CD4-positive, alpha-beta T cell treated with Interleukin-12 subunit alpha and Interleukin-12 subunit beta, for 1 hour (primary cell): ENCODE data around the gene LIN52.
"Not testable (repeated sequence)": the region's sequence is repeated elsewhere in the genome, so short reads cannot be mapped to it uniquely, and the experiment has no call there.

Experiments
- DNase-seq: peaks from one replicate; pipeline ENCODE4 v3.0.0-alpha.2; 2020

LIN52 gene

DNA sequence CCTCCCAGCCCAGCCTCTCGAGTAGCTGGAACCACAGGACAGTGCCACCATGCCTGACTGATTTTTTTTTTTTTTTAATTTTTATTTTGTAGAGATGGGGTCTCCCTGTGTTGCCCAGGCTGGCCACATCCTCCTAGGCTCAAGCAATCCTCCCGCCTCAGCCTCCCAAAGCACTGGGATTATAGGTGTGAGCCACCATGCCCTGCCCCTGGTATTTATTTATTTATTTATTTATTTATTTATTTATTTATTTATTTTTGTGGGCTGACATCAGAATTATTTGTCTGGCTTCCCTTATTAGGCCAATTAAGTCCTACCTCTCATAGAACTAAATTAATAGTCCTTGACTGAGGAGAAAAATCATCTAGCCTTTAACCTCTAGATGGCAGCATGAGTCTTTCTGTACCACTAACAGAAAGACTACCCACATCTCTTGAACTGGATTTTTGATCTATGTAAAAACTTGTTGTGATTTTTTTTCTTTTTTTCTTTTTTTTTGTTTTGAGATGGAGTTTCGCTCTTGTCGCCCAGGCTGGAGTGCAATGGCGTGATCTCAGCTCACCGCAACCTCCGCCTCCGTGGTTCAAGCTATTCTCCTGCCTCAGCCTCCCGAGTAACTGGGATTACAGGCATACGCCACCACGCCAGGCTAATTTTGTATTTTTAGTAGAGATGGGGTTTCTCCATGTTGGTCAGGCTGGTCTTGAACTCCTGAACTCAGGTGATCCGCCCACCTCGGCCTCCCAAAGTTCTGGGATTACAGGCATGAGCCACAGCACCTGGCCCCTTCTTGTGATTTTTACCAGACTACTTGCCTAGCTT, 26.9 kb downstream of the LIN52 start:
- peak; percentile 53 for DNase-seq

DNA sequence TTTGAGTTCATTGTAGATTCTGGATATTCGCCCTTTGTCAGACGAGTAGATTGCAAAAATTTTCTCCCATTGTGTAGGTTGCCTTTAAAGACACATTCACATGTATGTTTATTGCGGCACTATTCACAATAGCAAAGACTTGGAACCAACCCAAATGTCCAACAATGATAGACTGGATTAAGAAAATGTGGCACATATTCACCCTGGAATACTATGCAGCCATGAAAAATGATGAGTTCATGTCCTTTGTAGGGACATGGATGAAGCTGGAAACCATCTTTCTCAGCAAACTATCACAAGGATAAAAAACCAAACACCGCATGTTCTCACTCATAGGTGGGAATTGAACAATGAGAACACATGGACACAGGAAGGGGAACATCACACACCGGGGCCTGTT, 40.7 kb downstream of the LIN52 start:
- not testable (repeated sequence) for DNase-seq

DNA sequence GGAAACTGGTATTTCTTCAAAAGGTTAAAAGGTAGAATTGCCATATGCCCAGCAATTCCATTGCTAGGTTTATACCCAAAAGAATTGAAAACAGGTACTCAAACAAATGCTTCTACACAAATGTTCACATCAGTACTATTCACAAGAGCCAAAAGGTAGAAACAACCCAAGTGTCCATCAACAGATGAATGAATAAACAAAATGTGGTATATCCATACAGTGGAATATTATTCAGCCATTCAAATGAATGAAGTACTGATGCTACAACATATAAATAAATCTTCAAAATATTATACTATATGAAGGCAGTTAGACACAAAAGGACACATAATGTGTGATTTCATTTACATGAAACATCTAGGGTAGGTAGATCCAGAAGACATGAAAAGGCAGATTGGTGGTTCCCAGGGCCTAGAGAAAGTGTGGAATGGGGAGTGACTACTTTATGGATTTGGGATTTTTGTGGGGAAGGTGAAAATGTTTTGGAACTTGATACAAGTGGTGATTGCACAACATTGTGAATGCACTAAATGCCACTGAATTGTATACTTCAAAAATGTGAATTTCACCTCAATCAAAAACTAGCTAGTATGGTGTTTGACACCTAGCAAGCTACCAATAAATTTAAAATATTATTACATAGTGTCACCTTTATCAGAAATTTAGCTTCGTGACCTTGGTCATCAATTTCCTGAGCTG, 41.7 kb downstream of the LIN52 start:
- no peak for DNase-seq

DNA sequence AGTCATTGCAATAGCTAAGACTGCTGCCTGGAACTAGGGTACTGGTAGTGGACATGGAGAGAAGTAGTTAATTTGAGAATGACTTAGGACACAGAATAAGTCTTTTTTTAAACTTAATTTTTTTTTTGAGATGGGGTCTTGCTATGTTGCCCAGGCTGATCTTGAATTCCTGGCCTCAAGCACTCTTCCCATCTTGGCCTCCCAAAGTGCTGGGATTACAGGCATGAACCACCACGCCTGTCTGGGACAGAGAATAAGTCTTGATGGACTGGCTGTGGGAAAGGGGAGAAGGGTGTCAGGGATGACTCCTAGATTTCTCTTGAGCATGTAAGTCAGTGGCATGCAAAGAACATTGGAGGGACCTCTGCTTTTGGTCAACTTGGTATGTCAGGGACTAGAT, 42.9 kb downstream of the LIN52 start:
- DNase-seq = no peak

DNA sequence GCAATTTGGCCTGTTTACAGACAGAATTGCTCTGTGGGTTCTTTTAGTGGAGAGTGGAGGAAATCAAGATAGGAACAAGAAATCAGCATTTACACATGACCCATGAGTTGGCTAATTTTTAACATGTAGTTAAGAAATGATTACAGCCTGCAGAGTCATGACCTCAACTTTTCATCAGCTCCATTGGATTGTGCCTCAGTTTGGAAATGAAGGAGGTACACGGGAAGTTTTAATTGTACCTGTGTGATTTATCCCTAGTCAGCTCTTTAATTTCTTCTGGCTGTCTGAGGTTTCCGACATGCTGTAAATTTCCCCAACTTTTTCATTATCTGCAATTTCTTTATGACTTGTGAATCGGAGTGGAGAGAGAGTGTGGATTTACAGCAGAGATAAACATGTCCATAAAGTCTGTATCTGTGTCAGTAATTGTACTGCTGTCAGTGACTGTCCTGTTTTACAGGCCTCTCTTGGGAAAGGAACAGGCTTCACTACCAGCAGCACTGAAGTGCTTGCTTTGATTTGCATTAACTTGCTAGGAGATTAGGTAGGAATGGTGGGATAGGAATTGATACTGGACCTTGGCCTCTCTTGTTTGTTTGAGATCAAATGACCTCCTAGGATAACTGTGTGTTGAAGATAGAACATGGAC, 49.2 kb downstream of the LIN52 start:
- no peak for DNase-seq

DNA sequence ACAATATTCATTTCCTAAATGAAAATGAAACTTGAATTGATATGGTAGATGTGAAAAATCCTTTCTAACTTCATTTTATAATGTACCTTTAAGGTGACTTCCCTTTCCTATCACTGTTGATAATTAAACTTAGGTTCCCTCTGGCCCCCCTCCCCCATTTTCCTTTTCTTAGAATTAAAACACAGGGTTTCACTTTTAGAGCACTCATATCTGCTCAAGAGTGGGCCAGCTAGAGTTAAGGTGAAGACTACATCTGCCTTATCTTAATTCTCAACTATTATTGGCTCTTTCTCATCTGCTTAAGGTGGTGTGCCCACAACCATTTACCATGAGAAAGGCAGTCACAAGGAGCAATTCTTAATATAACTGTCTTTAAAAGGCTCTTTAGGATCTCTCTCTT, 49.7 kb downstream of the LIN52 start:
- DNase-seq = no peak

DNA sequence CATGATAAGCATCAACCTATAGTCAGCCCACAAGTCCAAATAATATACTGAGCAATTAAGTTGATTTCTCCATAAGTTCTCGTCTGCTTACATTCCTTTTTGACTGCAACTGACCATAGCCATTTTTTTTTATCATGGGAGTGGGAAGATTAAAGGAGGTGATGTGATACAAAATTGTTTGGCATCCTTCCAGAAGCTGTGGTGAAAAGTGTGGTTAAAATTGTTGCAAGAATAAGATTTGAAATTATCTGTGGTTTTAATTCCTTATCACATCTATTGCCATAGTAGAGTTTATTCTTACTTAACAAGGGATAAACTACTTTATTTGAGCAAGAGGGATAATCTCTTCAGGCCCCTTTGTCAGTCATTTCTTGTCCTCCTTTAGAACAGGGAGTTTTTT, 50.7 kb downstream of the LIN52 start:
- no peak for DNase-seq

DNA sequence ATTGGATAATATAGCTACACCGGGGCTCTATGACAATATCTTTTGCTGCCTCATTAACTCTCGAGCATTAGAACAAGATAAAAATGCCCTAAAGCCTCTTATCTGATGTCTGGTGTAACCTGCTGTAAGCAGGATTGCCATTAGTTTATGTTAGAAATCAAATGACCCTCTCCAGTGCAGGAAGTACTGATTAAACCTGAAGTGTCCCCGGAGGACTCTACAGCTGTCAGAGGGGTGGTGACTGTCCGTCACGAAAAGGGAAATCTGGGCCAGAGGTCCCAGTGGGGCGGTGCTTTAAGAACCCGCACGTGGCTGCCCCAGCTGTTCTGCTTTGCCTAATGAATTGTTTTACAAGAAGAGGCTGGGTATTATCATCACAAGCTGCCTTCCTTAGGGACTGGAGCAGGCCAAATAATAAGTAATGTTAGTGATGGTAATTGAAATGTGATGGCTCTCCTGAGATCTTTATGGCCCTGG, 55.7 kb downstream of the LIN52 start:
- no peak for DNase-seq

DNA sequence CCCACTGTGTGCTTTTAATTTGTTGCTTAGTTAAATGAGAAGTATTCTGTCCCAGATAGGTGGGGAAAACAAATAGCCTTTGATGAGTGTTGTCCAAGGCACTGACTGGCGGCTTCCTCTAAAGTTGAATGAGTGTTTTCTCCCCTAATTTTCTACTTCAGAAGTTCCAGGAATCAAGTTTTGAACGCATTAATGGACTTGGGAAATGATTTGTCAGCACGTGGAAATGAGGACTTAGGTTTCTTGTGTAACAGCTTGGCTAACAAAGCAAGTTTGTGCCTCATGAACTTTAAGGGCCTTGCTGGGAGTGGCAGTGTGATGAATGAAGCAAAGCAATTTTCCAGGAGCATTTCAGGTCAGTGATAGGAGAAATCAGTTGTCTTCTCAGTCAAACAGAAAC, 56.9 kb downstream of the LIN52 start:
- DNase-seq = no peak

DNA sequence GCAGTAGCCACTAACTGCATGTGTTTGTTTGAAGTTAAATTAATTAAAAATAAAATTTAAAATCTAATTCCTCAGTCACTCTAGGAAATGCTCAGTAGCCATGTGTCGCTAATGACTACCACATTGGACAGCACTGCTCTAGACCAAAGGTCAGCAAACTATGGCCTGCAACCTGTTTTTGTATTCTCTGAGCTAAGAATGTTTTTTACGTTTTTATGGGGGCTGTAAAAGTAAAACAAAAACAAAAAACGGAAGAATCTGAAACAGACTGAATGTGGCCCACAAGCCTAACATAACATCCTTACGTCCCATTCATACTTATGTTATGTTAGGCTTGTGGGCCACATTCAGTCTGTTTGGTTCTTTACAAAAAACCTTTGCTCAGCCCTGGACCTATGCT, 57.8 kb downstream of the LIN52 start:
- DNase-seq = no peak

DNA sequence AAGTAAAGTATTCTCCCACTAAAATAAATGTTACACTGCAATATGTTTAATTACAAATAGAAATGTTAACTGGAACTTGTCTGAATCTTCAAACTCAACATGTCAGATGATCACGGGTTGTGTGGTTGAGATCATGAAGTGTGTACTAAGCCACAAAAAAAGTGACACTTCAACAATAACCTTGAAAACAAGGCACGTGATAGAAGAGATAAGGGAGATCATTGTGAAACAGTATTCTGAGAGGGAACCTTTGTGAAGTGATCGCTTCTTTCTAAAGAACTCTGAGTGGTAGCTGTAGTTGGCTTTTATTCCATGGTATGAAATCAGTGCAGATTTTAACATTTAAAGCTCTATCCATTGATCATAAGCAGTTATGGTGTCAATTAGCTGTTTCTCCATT, 60.0 kb downstream of the LIN52 start:
- DNase-seq = no peak

DNA sequence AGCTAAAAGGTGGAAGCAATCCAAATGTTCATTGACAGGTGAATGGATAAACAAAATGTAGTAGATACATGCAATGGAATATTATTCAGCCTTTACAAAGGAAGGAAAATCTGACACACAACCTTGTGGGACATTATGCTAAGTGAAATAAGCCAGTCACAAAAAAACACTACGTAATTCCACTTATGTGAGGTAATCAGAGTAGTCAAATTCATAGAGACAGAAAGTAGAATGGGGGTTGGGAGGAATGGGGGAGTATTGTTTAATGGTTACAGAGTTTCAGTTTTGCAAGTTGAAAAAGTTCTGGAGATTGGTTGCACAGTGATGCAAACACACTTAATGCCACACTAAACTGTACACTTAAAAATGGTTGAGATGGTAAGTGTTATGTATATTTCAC, 62.8 kb downstream of the LIN52 start:
- no peak for DNase-seq

DNA sequence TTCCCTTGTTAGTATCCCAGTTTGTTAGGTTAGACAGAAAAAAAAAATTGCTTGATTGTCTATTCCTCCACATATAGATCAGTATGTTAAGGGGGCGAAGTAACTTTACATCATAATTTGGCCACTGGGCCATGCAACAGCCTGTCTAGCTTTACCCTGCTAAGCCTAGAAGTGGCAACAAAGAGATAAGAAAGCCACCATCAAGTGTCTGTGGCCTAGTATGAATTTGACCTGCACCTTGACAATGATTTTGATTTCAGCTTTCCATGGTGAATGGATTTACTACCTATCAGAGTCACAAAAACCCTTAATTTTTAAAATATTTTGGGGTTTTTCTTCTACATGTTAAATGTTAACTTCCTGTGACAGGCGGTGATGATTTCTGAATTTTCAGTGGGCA, 63.9 kb downstream of the LIN52 start:
- DNase-seq = no peak

DNA sequence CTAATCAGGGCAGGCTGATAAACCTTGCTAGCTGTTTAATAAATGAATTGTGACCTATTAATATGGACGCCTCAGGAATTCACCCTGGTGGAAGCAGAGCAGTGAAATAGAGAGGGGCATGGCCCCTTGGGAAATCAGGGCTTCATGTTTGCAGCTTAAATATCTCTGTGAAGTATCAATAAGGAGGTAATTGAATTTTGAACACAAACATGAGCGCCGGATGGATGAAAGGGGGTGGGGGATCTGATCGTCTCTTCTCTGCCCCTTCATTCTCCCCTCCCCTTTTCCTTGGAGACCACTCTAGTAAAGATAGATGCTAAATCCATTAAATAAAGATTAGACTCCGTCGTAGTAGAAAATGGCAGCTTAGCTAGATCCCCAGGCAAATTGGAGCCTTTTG, 70.5 kb downstream of the LIN52 start:
- DNase-seq = no peak

DNA sequence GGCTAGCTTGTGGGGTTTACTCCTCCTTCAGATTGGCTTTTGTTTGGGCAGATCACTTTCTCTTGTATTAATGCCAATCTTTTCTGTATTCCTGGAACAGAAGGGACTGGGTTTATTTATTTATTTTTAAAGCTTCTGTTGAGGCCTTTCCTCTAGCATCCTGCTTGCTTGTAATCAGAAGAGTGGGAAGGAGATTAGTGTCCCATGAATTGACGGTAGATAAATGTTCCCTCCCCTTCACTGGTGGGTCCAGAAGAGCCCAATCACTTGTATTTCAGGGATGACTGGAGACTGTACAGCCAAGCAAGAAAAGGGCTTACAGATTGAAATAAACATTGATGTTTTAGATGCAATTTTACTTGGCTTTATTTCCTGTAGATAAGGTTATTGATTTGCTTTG, 71.0 kb downstream of the LIN52 start:
- no peak for DNase-seq

DNA sequence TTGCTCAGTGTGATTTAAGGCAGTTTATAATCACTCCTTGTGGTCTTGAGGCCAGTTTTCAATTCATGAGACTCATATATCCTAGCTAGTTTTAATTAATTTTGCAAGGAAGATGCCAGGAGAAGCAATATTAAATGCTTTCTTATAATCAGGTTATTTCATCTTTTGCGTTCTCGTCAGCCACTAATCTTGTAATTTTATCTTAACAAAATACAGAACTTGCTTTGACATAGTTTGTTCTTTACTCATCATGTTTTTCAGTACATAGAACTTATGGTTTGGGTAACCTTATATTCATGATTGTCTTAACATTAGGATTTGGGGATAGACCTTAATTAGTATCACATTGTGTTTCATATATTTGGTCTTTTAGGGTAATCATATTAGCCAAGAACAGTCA, 76.0 kb downstream of the LIN52 start:
- DNase-seq = no peak

DNA sequence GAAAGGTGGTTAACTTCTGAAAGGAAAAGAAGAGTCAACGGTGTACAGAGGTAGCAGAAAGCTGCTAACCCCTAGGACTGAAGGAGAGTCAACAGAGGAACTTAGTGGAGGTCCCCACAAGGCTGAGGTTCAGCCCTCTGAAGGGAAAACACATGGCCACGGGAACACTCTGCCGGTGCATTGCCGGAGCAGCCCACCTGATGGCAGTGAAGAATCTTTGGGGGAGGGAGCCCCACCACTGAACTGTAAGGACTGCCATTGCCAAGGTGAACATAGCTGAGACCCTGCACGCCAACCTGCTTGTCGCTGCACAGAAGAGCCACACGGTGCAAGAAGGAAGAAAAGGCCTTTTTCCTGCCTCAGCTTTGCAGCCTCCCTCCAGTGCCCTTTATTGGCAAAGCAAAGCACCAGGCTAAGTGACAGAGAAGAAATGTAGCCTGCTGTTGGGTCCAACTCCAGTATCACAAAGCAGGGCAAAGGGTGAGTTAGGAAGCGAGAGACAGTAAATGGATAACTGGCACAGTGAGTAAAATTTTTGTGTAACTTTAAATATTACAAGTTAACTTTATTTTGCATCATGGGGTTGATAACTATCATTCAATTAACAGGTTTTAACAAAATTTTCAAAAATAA, 76.9 kb downstream of the LIN52 start:
- DNase-seq = no peak

DNA sequence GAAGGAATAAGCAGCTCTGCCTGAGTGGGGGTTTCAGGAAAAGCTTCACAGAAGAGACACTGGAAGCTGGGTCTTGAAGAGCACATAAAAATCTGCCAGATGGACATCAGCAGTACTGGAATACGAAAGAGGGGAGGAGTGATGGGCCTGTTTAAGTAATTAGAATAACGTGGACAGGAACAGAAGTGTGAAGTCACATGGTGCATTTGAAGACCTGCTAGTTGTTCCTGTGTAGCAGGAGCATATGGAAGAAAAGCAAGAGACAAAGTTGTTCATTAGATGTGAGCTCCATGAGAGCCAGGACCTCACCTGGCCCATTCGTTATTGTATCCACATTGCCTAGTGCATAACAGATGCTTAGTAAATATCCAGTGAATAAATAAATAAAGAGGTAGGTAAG, 85.2 kb downstream of the LIN52 start:
- DNase-seq = no peak

DNA sequence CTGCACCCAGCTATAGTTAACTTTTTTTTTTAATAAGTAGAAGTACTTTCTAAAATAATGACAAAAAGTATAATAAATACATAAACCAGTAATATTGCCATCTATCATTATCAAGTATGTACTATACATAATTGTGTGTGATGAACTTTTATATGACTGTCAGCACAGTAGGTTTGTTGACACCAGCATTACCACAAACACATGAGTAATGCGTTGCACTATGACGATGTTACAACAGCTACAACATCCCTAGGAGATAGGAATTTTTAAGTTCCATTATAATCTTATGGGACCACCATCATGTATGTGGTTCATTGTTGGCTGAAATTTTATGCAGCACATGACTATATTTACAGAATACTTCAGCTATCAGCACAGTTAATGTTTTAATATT, 91.6 kb downstream of the LIN52 start:
- DNase-seq = no peak

DNA sequence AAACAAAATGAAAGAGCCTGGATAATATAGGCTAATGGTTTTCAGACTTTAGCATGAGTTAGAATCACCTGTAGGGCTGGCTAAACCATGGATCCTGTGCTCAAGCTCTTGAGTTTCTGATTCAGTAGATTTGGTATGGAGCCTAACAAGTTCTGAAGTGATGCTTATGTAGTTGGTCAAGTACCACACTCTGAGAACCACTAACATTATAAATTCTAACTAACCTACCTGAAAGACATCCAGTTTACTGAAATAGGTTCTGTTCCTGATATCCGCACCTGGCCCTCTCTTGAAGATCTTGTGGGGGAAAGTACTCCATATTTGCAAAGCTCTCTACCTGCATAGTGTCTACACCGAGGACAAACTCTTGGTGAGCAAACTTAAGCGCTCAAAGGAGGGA, 95.1 kb downstream of the LIN52 start:
- no peak for DNase-seq

DNA sequence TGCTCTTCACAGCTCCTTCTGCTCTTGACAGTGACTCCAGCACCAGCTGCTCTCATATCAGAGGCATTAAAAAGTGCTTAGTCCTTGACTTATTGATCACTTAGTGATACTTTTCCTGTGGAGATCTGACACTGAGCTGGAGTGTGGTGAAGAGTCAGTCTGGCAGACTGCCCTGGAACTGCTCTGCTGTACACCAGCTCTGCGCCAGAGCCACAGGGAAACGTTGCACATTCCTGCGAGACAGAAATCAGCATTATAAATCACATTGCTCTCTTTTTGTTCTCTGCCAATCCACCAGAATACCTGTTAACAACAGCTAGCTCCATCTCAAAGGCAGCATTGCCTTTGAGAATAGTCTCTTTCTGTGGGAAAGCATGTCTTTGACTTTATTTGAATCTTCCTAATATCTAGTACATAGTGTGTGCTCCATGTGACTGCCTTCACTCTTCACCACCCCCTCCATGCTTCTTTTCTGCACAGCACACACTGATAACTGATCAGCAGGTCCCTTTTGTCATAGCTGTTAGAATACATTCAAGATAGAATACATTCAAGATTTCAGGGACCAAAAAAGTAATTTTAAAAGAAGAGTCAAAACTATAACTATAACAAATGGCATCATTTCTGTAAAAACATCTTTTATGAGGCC, 106.3 kb downstream of the LIN52 start:
- DNase-seq = no peak

DNA sequence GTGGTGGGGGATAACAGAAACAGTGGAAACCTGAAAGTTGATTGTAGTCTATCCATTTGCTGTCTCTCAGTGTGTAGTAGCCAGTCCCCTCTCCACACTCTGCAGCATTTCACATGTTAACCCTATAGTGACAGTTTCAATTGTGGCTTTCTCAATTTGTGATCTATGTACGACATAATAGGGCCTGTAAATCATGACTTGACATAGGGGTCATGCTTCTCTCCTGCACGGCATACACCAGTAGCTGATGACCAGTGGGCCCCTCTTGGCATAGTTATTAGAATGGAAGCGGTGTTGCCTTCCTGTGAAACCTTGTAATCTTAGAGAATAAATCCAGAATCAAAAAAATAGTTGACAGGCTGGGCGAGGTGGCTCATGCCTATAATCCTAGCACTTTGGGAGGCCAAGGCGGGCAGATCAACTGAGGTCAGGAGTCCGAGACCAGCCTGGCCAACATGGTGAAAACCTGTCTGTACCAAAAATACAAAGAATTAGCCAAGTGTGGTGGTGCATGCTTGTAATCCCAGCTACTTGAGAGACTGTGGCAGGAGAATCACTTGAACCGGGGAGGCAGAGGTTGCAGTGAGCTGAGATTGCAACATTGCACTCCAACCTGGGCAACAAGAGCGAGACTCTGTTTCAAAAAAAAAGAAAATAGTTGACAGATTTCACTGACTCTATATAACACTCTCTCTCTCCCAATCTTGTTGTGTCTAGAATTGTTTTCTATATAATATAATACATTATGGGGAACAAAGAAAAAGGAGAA, 109.9 kb downstream of the LIN52 start:
- no peak for DNase-seq
